ENCODE data around the gene ATG101.

The ATG101 gene

GRCh38 chr12:52082026-52082668 is 12.4 kb downstream of the ATG101 start:
- Histone ChIP-seq H3K4me1 (ENCODE audit: insufficient read depth, low read length, poor library complexity, severe bottlenecking) (peaks cover 15% of the 10 kb centered on the region), H3K4me2 (ENCODE audit: low read depth, low read length, poor library complexity, severe bottlenecking) (no peak overlapping the region), H3K27me3 (ENCODE audit: insufficient read depth, low read length, poor library complexity, severe bottlenecking) (no peaks in the 10 kb centered on the region), H3K9ac (ENCODE audit: low read depth, low read length, poor library complexity, severe bottlenecking) (no peak overlapping the region), H3K79me2 (ENCODE audit: insufficient read depth, low read length) (no peaks in the 10 kb centered on the region), H4K20me1 (ENCODE audit: insufficient read depth, low read length, poor library complexity, severe bottlenecking) (peaks cover 3% of the 10 kb centered on the region), H2AFZ (ENCODE audit: low read length) (no peak overlapping the region), H3K36me3 (ENCODE audit: insufficient read depth, low read length) (peaks cover 16% of the 10 kb centered on the region; the same call in 1 of the 2 replicates), H3F3A (ENCODE audit: low read depth) (no peaks in the 10 kb centered on the region), H3K9me3 (ENCODE audit: insufficient read depth, low read depth, low read length) (no peaks in the 10 kb centered on the region), H3K4me3 (ENCODE audit: low read length, poor library complexity, severe bottlenecking) (no peak overlapping the region), H3K9me2 (replicated peaks; ENCODE audit: low read depth, low read length) (no peaks in the 10 kb centered on the region)
- TF ChIP-seq CTCF (conservative IDR thresholded peaks at IDR 0.05; ENCODE audit: low read length) (no peak), EZH2phosphoT487 (IDR thresholded peaks at IDR 0.05; ENCODE audit: borderline replicate concordance) (no peak)

GRCh38 chr12:52082669-52082987 is 12.8 kb downstream of the ATG101 start:
- peaks cover 13% of the 10 kb centered on the region; the same call in 1 of the 2 replicates for H3K36me3 ChIP-seq (ENCODE audit: insufficient read depth, low read length)
- H3K4me3 ChIP-seq (ENCODE audit: low read length, poor library complexity, severe bottlenecking): no peak overlapping the region
- H3F3A ChIP-seq (ENCODE audit: low read depth): no peaks in the 10 kb centered on the region
- TF ChIP-seq CTCF (conservative IDR thresholded peaks at IDR 0.05; ENCODE audit: low read length): no peak
- no peak overlapping the region for H3K9ac ChIP-seq (ENCODE audit: low read depth, low read length, poor library complexity, severe bottlenecking)
- no peak overlapping the region for H2AFZ ChIP-seq (ENCODE audit: low read length)
- H3K4me1 ChIP-seq (ENCODE audit: insufficient read depth, low read length, poor library complexity, severe bottlenecking): peaks cover 15% of the 10 kb centered on the region
- H3K4me2 ChIP-seq (ENCODE audit: low read depth, low read length, poor library complexity, severe bottlenecking): no peak overlapping the region
- H3K79me2 ChIP-seq (ENCODE audit: insufficient read depth, low read length): no peaks in the 10 kb centered on the region
- H3K9me2 ChIP-seq (replicated peaks; ENCODE audit: low read depth, low read length): no peaks in the 10 kb centered on the region
- no peaks in the 10 kb centered on the region for H3K27me3 ChIP-seq (ENCODE audit: insufficient read depth, low read length, poor library complexity, severe bottlenecking)
- peaks cover 3% of the 10 kb centered on the region for H4K20me1 ChIP-seq (ENCODE audit: insufficient read depth, low read length, poor library complexity, severe bottlenecking)
- H3K9me3 ChIP-seq (ENCODE audit: insufficient read depth, low read depth, low read length): no peaks in the 10 kb centered on the region

GRCh38 chr12:52082988-52083637 is 13.3 kb downstream of the ATG101 start:
- Histone ChIP-seq H3K9ac (ENCODE audit: low read depth, low read length, poor library complexity, severe bottlenecking) (no peak overlapping the region), H3K9me2 (replicated peaks; ENCODE audit: low read depth, low read length) (no peaks in the 10 kb centered on the region), H3K4me1 (ENCODE audit: insufficient read depth, low read length, poor library complexity, severe bottlenecking) (peaks cover 15% of the 10 kb centered on the region), H3K4me3 (ENCODE audit: low read length, poor library complexity, severe bottlenecking) (no peak overlapping the region), H3F3A (ENCODE audit: low read depth) (no peaks in the 10 kb centered on the region), H2AFZ (ENCODE audit: low read length) (no peak overlapping the region), H3K36me3 (ENCODE audit: insufficient read depth, low read length) (peaks cover 8% of the 10 kb centered on the region; the same call in 1 of the 2 replicates), H3K79me2 (ENCODE audit: insufficient read depth, low read length) (no peaks in the 10 kb centered on the region), H3K4me2 (ENCODE audit: low read depth, low read length, poor library complexity, severe bottlenecking) (no peak overlapping the region), H4K20me1 (ENCODE audit: insufficient read depth, low read length, poor library complexity, severe bottlenecking) (peaks cover 3% of the 10 kb centered on the region), H3K27me3 (ENCODE audit: insufficient read depth, low read length, poor library complexity, severe bottlenecking) (no peaks in the 10 kb centered on the region), H3K9me3 (ENCODE audit: insufficient read depth, low read depth, low read length) (no peaks in the 10 kb centered on the region)
- TF ChIP-seq CTCF (conservative IDR thresholded peaks at IDR 0.05; ENCODE audit: low read length) (peak; percentile 100), EZH2phosphoT487 (IDR thresholded peaks at IDR 0.05; ENCODE audit: borderline replicate concordance) (no peak)

Data from Loucy (cell line).